Measurements from ENCODE around the gene CSNK2B. TPM values are rescaled to one million over a fixed set of nuclear protein-coding genes. Genes with fewer than 3 reads are reported as not detected.

Gene CSNK2B
- total RNA-seq (2021) (152 and 173 TPM in 2 replicates), Bru-seq, nascent RNA (percentile 67 among the genes with signal in this experiment), BruChase-seq, experiment 1, labeled RNA remaining after a 2-hour chase (percentile 76 among the genes with signal in this experiment), BruChase-seq, experiment 2, labeled RNA remaining after a 6-hour chase (percentile 92 among the genes with signal in this experiment)
- long read RNA-seq, transcript CSNK2B-203 (7 exons, 948 nt) = major isoform, 155 of 166 reads
- long read RNA-seq, partial matches to known transcripts = 4 of 166 reads
- long read RNA-seq, other reads (novel, unspliced or antisense) = 5 of 166 reads

DNA sequence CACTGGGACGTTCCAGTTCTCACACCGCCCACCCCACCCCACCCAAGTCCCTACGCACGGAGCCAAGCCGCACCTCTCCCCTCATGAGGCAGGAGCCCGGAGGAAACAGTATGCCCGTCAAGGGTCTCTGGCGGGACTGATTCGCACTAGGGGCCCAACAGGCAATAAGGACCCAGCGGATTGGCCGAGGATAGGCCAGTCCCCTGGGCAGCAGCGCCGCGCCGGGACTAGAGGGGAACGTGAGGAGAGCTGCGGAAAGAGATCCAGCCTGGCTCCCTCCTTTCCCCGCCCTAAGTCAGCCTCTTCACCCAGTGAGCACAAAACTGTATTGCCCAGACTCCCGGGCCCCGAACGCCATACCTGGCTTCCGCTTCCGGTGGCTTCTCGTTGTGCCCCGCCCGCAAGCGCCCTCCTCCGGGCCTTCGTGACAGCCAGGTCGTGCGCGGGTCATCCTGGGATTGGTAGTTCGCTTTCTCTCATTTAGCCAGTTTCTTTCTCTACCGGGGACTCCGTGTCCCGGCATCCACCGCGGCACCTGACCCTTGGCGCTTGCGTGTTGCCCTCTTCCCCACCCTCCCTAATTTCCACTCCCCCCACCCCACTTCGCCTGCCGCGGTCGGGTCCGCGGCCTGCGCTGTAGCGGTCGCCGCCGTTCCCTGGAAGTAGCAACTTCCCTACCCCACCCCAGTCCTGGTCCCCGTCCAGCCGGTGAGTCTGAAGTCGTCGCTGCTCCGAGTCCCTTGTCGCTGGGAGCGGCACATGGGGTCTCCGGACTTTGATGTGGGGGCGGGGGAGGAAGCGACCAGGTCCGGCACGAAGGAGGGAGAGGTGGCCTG lies at the start of gene CSNK2B:
Gene CSNK2B (plus strand): TSS at position 580 of the 836 bp plus-strand sequence. CDS start 752 bp downstream, outside the sequence.
- Histone ChIP-seq H3K9me3 (ENCODE audit: insufficient read depth, low read depth) (no peaks in the 10 kb centered on the region), H3K27me3 (ENCODE audit: insufficient read depth, low read depth) (no peaks in the 10 kb centered on the region), H2AFZ (peak within 1 kb of the TSS; percentile 86), H3F3A (ENCODE audit: insufficient read depth, low read depth) (peaks cover 18% of the 10 kb centered on the region), H3K4me2 (peak within 1 kb of the TSS; percentile 95), H4K20me1 (ENCODE audit: insufficient read depth) (peaks cover 3% of the 10 kb centered on the region; the same call in 1 of the 2 replicates), H3K27ac (peak within 1 kb of the TSS; percentile 80), H3K9me2 (ENCODE audit: insufficient read depth) (no peaks in the 10 kb centered on the region), H3K4me1 (replicated peaks; ENCODE audit: insufficient read depth) (peaks cover 24% of the 10 kb centered on the region), H3K36me3 (ENCODE audit: low read depth) (peaks cover 31% of the 10 kb centered on the region), H3K4me3 (peak within 1 kb of the TSS; percentile 90), H3K79me2 (ENCODE audit: low read depth) (peaks cover 51% of the 10 kb centered on the region)
- CTCF ChIA-PET = no interaction called here
- POLR2A ChIA-PET (ENCODE audit: unreplicated experiment) = interaction anchor here (1.0 kb wide), 1 partner anchor 197 kb away, joined by 4 read pairs; the partner anchor contains the start of gene NEU1
- intact Hi-C loops (cut with micrococcal nuclease; ENCODE audit: unreplicated experiment) = loop anchor here (2.0 to 10.0 kb wide), 2 partner anchors 119 to 509 kb away; partner anchors contain the start of genes AGPAT1, ATP6V1G2, NFKBIL1 and RNF5
- no TSS peak for BruUV-seq (replicated peaks)
- no peak for TF ChIP-seq EZH2 (IDR thresholded peaks at IDR 0.05; ENCODE audit: low read depth)
- TF ChIP-seq, protein P1, sequence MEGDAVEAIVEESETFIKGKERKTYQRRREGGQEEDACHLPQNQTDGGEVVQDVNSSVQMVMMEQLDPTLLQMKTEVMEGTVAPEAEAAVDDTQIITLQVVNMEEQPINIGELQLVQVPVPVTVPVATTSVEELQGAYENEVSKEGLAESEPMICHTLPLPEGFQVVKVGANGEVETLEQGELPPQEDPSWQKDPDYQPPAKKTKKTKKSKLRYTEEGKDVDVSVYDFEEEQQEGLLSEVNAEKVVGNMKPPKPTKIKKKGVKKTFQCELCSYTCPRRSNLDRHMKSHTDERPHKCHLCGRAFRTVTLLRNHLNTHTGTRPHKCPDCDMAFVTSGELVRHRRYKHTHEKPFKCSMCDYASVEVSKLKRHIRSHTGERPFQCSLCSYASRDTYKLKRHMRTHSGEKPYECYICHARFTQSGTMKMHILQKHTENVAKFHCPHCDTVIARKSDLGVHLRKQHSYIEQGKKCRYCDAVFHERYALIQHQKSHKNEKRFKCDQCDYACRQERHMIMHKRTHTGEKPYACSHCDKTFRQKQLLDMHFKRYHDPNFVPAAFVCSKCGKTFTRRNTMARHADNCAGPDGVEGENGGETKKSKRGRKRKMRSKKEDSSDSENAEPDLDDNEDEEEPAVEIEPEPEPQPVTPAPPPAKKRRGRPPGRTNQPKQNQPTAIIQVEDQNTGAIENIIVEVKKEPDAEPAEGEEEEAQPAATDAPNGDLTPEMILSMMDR (conservative IDR thresholded peaks at IDR 0.05) = no peak
- DNase-seq = peak; percentile 95 to 96

DNA sequence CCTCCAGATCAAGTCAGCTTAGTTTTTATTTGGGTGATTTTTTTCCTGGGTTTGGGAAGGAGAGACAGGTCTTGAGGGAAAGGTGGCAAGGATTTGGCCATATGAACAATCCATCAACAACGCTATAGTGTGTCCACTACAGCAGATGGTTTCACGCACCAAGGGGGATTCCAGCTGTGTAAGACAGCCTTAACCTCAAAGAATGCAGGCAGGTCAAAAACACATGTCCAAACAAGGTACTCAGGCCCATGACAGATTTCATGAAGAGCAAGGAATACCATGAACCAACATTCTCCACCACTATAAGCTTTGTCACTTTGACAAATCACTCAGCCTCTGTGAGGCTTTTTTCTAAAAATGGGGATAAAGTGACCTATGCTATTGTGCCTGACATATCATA lies 48.9 kb upstream of the CSNK2B start:
- no TSS peak for BruUV-seq (replicated peaks)
- no peak overlapping the region for H2AFZ ChIP-seq
- peaks cover 14% of the 10 kb centered on the region for H3K79me2 ChIP-seq (ENCODE audit: low read depth)
- H3K4me1 ChIP-seq (replicated peaks; ENCODE audit: insufficient read depth) = peaks cover 15% of the 10 kb centered on the region
- H3K9me3 ChIP-seq (ENCODE audit: insufficient read depth, low read depth) = no peaks in the 10 kb centered on the region
- no peak overlapping the region for H3K27ac ChIP-seq
- no peak overlapping the region for H3K4me2 ChIP-seq
- DNase-seq = no peak
- H3F3A ChIP-seq (ENCODE audit: insufficient read depth, low read depth) = peaks cover 10% of the 10 kb centered on the region; the same call in 1 of the 2 replicates
- H3K9me2 ChIP-seq (ENCODE audit: insufficient read depth) = no peaks in the 10 kb centered on the region
- CTCF ChIA-PET = no interaction called here
- POLR2A ChIA-PET (ENCODE audit: unreplicated experiment) = interaction anchor here (0.7 kb wide), 1 partner anchor 236 kb away, joined by 4 read pairs; no protein-coding TSS in a partner anchor
- 0 out of 2 replicates have a peak, but pooled peaks cover 4% of the 10 kb centered on the region for H3K36me3 ChIP-seq (ENCODE audit: low read depth)
- H3K4me3 ChIP-seq = no peak overlapping the region
- TF ChIP-seq, protein P1 (conservative IDR thresholded peaks at IDR 0.05) = no peak
- no peak for TF ChIP-seq EZH2 (IDR thresholded peaks at IDR 0.05; ENCODE audit: low read depth)
- no peaks in the 10 kb centered on the region for H4K20me1 ChIP-seq (ENCODE audit: insufficient read depth)
- intact Hi-C loops (cut with micrococcal nuclease; ENCODE audit: unreplicated experiment) = no loop called here
- H3K27me3 ChIP-seq (ENCODE audit: insufficient read depth, low read depth) = no peaks in the 10 kb centered on the region
